HEK293 (cell line): ENCODE measurements around the gene GLG1.
"Not testable (repeated sequence)": the region's sequence is repeated elsewhere in the genome, so short reads cannot be mapped to it uniquely, and the experiment has no call there.

ENCODE experiments used
- CTCF ChIA-PET: fragments of 350-600 bp; formaldehyde crosslinking; extraction: SDS; loops from one replicate; lab custom pipeline; 2021; ENCODE audit warnings: antibody characterized with exemption; lab: Yijun Ruan, JAX
- POLR2A ChIA-PET: fragments of 300-600 bp; formaldehyde crosslinking; extraction: SDS; loops from one replicate; lab custom pipeline; 2020; ENCODE audit warnings: antibody characterized with exemption, inconsistent platforms; lab: Yijun Ruan, JAX
- H3K27ac ChIP-seq: fragments of 200-500 bp; sonication (Bioruptor generic); 2 replicates; pipeline ENCODE4 v1.5.1; 2014; ENCODE audit warnings: low read depth, low read length, control low read depth, inconsistent platforms; ENCODE audit errors: extremely low read depth
- H3K36me3 ChIP-seq, 2 experiments: fragments of 200-500 bp in 1 of 2; sonication (Bioruptor generic) in 1 of 2; 1 replicate in 1 of 2; 2 replicates in 1 of 2; pipeline ENCODE4 v1.5.1; 2014 to 2017; ENCODE audit warnings: inconsistent platforms in 2 of 2, low read length in 2 of 2; ENCODE audit not compliant: control insufficient read depth in 2 of 2, insufficient read depth in 1 of 2
- H3K4me1 ChIP-seq: fragments of 200-500 bp; sonication (Bioruptor generic); 2 replicates; pipeline ENCODE4 v1.5.1; 2014; ENCODE audit warnings: mild to moderate bottlenecking, low read length, inconsistent platforms; ENCODE audit not compliant: control insufficient read depth, insufficient read depth
- H3K4me3 ChIP-seq: 2 replicates; pipeline ENCODE4 v1.5.1; 2011; ENCODE audit warnings: low read depth, mild to moderate bottlenecking, control low read depth, low read length, moderate library complexity
- H3K9me3 ChIP-seq: fragments of 200-500 bp; sonication (Bioruptor generic); 2 replicates; pipeline ENCODE4 v1.5.1; 2014; ENCODE audit warnings: low read depth, low read length, inconsistent platforms; ENCODE audit not compliant: control insufficient read depth, insufficient read depth

The GLG1 gene

GRCh38 chr16:74420612-74421481 lies 186.1 kb downstream of the GLG1 start, which contains the start of gene CLEC18B:
CLEC18B (minus strand) TSS chr16:74421478; CDS start chr16:74421270, 208 bp downstream.
- H3K4me1 ChIP-seq, H3K36me3 ChIP-seq, H3K4me3 ChIP-seq, POLR2A ChIA-PET, CTCF ChIA-PET, H3K27ac ChIP-seq, H3K9me3 ChIP-seq: not testable (repeated sequence)

GRCh38 chr16:74419811-74420210 lies 187.1 kb downstream of the GLG1 start:
- H3K36me3 ChIP-seq, H3K9me3 ChIP-seq, H3K4me1 ChIP-seq, H3K4me3 ChIP-seq, CTCF ChIA-PET, POLR2A ChIA-PET, H3K27ac ChIP-seq: not testable (repeated sequence)

DNA sequence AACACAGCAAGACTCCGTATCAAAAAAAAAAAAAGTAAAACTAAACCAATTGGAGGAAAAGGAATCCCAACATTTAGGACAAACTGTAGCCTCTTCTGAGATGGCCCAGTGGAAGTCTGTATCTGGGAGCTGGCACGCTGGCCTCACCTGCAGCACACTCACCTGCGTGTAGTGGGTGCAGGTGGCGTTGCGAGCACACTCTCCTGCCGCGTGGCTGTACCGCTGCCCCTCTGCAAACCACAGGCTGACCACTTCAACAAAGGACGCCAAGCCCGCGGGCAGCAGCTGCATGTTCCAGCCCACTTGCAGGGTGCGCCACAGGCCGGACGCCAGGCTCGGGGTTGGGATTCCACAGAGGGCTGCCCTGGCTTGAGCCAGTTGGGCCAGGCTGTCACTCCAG lies 189.0 kb downstream of the GLG1 start:
- H3K27ac ChIP-seq, CTCF ChIA-PET, POLR2A ChIA-PET, H3K4me3 ChIP-seq, H3K36me3 ChIP-seq, H3K4me1 ChIP-seq, H3K9me3 ChIP-seq: not testable (repeated sequence)

GRCh38 chr16:74413920-74414319 lies 193.0 kb downstream of the GLG1 start:
- H3K27ac ChIP-seq, POLR2A ChIA-PET, H3K4me3 ChIP-seq, H3K4me1 ChIP-seq, H3K9me3 ChIP-seq, CTCF ChIA-PET, H3K36me3 ChIP-seq: not testable (repeated sequence)

DNA sequence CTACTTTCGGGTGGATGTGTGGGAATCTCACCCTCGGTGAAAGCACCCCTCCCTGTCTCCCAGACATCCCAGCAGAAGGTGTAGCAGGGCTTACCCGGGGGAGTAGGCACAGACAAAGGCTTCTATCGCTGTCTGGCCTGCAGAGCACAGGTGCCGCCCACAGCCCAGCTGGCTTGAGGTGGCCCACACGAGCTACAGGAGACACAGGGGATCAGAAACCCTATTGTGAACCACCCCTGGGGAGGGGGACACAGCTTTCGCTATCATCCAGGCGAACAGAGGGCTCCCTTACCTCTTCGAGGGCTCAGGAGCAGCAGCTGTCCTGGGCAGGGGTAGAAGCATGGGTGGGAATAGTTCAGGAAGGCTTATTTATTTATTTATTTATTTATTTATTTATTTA lies 193.4 kb downstream of the GLG1 start:
- POLR2A ChIA-PET, CTCF ChIA-PET: not testable (repeated sequence)

DNA sequence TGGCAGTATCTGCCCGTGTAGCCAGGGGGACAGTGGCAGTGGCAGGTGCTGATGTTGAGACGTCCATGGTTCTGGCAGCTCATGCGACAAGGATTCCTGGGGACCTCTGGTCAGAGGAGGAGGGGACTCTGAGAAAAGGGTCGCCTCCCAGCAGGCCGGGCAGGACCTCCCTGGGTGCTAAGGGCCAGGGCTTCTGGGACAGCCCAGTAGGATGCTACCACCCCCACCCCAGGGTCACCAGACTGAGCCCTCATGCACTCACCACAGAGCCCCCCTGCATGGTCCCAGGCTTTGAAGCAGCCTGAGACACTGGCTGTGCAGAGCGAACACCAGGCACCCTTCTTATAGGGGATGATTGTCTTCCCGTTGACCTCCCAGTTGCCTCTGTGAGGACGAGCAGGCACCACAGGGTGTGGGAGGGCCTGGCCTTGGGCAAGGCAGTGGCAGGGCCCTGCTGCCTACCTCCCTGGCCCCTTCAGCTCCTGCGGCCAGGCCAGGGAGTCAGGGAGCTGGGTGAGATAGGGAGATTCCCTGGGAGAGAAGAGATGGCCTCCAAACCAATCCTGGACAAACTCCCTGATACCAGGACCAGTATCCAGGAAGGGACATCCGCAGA lies 194.0 kb downstream of the GLG1 start:
- H3K36me3 ChIP-seq, CTCF ChIA-PET, POLR2A ChIA-PET: not testable (repeated sequence)

More for the DNA sequence above, 193.4 kb downstream of the GLG1 start:
- not testable (repeated sequence) for H3K36me3 ChIP-seq, H3K9me3 ChIP-seq, H3K4me3 ChIP-seq, H3K4me1 ChIP-seq, H3K27ac ChIP-seq

GRCh38 chr16:74412138-74412774 lies 194.7 kb downstream of the GLG1 start:
- H3K27ac ChIP-seq, H3K4me1 ChIP-seq, H3K36me3 ChIP-seq, POLR2A ChIA-PET, H3K9me3 ChIP-seq, H3K4me3 ChIP-seq, CTCF ChIA-PET: not testable (repeated sequence)

More for the DNA sequence above, 194.0 kb downstream of the GLG1 start:
- H3K27ac ChIP-seq, H3K4me3 ChIP-seq, H3K9me3 ChIP-seq, H3K4me1 ChIP-seq: not testable (repeated sequence)

- POLR2A ChIA-PET, H3K27ac ChIP-seq, H3K36me3 ChIP-seq, CTCF ChIA-PET, H3K4me3 ChIP-seq, H3K4me1 ChIP-seq, H3K9me3 ChIP-seq: not testable (repeated sequence)
Measured at GRCh38 chr16:74410981-74411380, 195.9 kb downstream of the GLG1 start.

- H3K9me3 ChIP-seq, H3K36me3 ChIP-seq, H3K27ac ChIP-seq, H3K4me3 ChIP-seq, POLR2A ChIA-PET, CTCF ChIA-PET, H3K4me1 ChIP-seq: not testable (repeated sequence)
Measured at GRCh38 chr16:74410057-74410957, 196.6 kb downstream of the GLG1 start.

DNA sequence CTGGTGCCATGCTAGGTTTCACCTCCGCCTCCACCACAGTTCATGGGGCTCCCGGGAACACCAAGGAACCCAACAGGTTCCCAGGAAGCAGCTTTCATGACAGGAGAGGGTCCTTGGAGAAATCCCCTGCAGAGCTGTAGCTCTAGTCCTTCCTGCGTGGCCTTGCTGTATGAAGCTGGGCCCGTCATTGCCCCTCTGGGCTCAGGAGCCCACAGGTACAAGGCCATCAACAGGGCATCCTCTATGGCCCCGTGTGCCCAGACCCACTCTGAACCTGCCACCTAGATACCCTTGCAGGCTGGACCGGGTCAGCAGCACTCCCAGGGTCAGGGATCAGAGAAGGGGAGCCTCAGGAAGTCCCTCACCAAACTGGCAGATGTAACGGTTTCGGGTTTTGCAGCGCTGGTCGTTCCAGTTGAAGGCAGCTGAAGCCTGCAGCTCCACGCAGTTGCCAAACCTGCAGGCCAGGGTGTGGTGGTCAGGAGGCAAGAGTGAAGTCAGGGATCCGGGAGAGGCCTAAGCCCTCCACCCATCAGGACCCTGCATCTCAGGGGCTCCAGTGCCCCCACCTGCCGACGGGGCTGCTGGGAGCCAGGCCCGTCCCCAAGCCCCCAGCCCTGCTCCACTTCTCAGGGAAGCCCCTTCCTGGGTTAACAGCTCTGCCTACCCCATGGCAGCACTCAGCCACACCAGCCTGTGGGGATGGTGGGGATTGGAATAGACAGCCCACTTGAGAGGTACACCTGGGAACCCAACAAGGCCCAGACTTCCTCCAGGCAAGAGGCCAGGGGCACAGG lies 197.5 kb downstream of the GLG1 start:
- CTCF ChIA-PET, H3K27ac ChIP-seq, H3K4me1 ChIP-seq, POLR2A ChIA-PET, H3K9me3 ChIP-seq, H3K4me3 ChIP-seq, H3K36me3 ChIP-seq: not testable (repeated sequence)
